ENCODE measurements around the gene ERC2. TPM values are rescaled to one million over a fixed set of nuclear protein-coding genes. Genes with fewer than 3 reads are reported as not detected.

The ERC2 gene
- total RNA-seq, 1 donor from 2014 or later, result under 0.01 TPM

GRCh38 chr3:56229311-56229710 is 239.0 kb downstream of the ERC2 start:
- no peak for FAIRE-seq
- Histone ChIP-seq H3K36me3 (ENCODE audit: control insufficient read depth, insufficient read depth, low read length) (no peaks in the 10 kb centered on the region), H3K27me3 (ENCODE audit: control insufficient read depth, insufficient read depth, low read length) (no peaks in the 10 kb centered on the region), H3K4me3 (ENCODE audit: low read depth, low read length) (no peak overlapping the region)
- no peak for TF ChIP-seq CTCF (IDR thresholded peaks at IDR 0.05; ENCODE audit: insufficient read depth, low read length, severe bottlenecking)
- DNase-seq (ENCODE audit: low read depth), result no peak

GRCh38 chr3:56222866-56223265 is 245.4 kb downstream of the ERC2 start:
- DNase-seq (ENCODE audit: low read depth), result no peak
- Histone ChIP-seq H3K27me3 (ENCODE audit: control insufficient read depth, insufficient read depth, low read length) (no peaks in the 10 kb centered on the region), H3K36me3 (ENCODE audit: control insufficient read depth, insufficient read depth, low read length) (no peaks in the 10 kb centered on the region), H3K4me3 (ENCODE audit: low read depth, low read length) (no peak overlapping the region)
- TF ChIP-seq CTCF (IDR thresholded peaks at IDR 0.05; ENCODE audit: insufficient read depth, low read length, severe bottlenecking), result no peak
- FAIRE-seq, result no peak

GRCh38 chr3:56219894-56220805 is 248.1 kb downstream of the ERC2 start:
- no peak for DNase-seq (ENCODE audit: low read depth)
- H3K36me3 ChIP-seq (ENCODE audit: control insufficient read depth, insufficient read depth, low read length), result no peaks in the 10 kb centered on the region
- no peak overlapping the region for H3K4me3 ChIP-seq (ENCODE audit: low read depth, low read length)
- no peak for FAIRE-seq
- no peak for TF ChIP-seq CTCF (IDR thresholded peaks at IDR 0.05; ENCODE audit: insufficient read depth, low read length, severe bottlenecking)
- H3K27me3 ChIP-seq (ENCODE audit: control insufficient read depth, insufficient read depth, low read length), result no peaks in the 10 kb centered on the region

- no peak for DNase-seq (ENCODE audit: low read depth)
- FAIRE-seq, result no peak
- Histone ChIP-seq H3K4me3 (ENCODE audit: low read depth, low read length) (no peak overlapping the region), H3K27me3 (ENCODE audit: control insufficient read depth, insufficient read depth, low read length) (no peaks in the 10 kb centered on the region), H3K36me3 (ENCODE audit: control insufficient read depth, insufficient read depth, low read length) (no peaks in the 10 kb centered on the region)
- TF ChIP-seq CTCF (IDR thresholded peaks at IDR 0.05; ENCODE audit: insufficient read depth, low read length, severe bottlenecking), result no peak
These were observed 258.1 kb downstream of the ERC2 start for GRCh38 chr3:56209982-56210751.

DNA sequence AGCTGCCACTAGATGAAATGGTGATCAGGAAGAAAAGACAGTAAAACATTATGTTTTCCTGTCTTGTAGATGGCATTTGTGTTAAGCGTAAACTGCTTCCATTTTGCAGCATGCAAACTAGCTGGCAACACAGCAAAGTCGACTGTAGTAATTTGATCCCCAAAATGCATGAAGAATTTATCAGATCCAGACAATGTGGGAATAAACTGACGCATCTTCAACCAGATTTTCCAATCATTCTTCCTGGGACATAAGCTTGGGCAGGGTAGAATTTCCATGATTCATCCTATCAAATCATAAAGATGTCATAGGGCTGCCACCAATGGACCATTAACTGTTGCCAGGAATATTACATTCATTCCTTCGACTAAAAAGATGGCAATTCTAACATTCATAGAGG is 260.3 kb downstream of the ERC2 start:
- Histone ChIP-seq H3K27me3 (ENCODE audit: control insufficient read depth, insufficient read depth, low read length) (no peaks in the 10 kb centered on the region), H3K4me3 (ENCODE audit: low read depth, low read length) (no peak overlapping the region), H3K36me3 (ENCODE audit: control insufficient read depth, insufficient read depth, low read length) (no peaks in the 10 kb centered on the region)
- no peak for TF ChIP-seq CTCF (IDR thresholded peaks at IDR 0.05; ENCODE audit: insufficient read depth, low read length, severe bottlenecking)
- FAIRE-seq (no peak), DNase-seq (ENCODE audit: low read depth) (no peak)
